Neuron (in vitro differentiated cells): ENCODE results near the gene ZMYM2.

Experiments used
- H2AFZ ChIP-seq: one replicate; pipeline ENCODE4 v1.6.1; 2013; ENCODE audit warnings: low read depth, mild to moderate bottlenecking, inconsistent platforms, low read length, moderate library complexity
- H3K27me3 ChIP-seq: one replicate; pipeline ENCODE4 v1.6.1; 2013; ENCODE audit warnings: low read length; ENCODE audit not compliant: insufficient read depth
- H3K36me3 ChIP-seq: one replicate; pipeline ENCODE4 v1.6.1; 2013; ENCODE audit warnings: low read length; ENCODE audit not compliant: insufficient read depth
- H3K4me1 ChIP-seq: one replicate; pipeline ENCODE4 v1.6.1; 2013; ENCODE audit warnings: low read length; ENCODE audit not compliant: insufficient read depth
- H3K4me3 ChIP-seq: 2 replicates; pipeline ENCODE4 v1.5.1; 2013; ENCODE audit warnings: mild to moderate bottlenecking, low read length, moderate library complexity
- H3K9me3 ChIP-seq: one replicate; pipeline ENCODE4 v1.6.1; 2013; ENCODE audit warnings: low read length

ZMYM2 gene

GRCh38 chr13:20000062-20000552 is 41.6 kb downstream of the ZMYM2 start:
- Histone ChIP-seq H2AFZ (no peak overlapping the region), H3K36me3 (peaks cover 69% of the 10 kb centered on the region)

GRCh38 chr13:20001366-20002190 is 43.1 kb downstream of the ZMYM2 start:
- Histone ChIP-seq H3K9me3 (peaks cover 2% of the 10 kb centered on the region), H3K4me1 (no peaks in the 10 kb centered on the region), H3K27me3 (no peaks in the 10 kb centered on the region), H3K4me3 (no peak overlapping the region), H2AFZ (no peak overlapping the region), H3K36me3 (peaks cover 71% of the 10 kb centered on the region)

More at GRCh38 chr13:20000062-20000552, 41.6 kb downstream of the ZMYM2 start:
- peaks cover 2% of the 10 kb centered on the region for H3K9me3 ChIP-seq
- H3K27me3 ChIP-seq: no peaks in the 10 kb centered on the region
- H3K4me3 ChIP-seq: no peak overlapping the region
- no peaks in the 10 kb centered on the region for H3K4me1 ChIP-seq

GRCh38 chr13:20002787-20003186 is 44.3 kb downstream of the ZMYM2 start:
- no peaks in the 10 kb centered on the region for H3K4me1 ChIP-seq
- H3K27me3 ChIP-seq: no peaks in the 10 kb centered on the region
- H2AFZ ChIP-seq: no peak overlapping the region
- H3K9me3 ChIP-seq: peaks cover 5% of the 10 kb centered on the region
- peaks cover 75% of the 10 kb centered on the region for H3K36me3 ChIP-seq
- H3K4me3 ChIP-seq: no peak overlapping the region

- no peak overlapping the region for H2AFZ ChIP-seq
- H3K36me3 ChIP-seq: peaks cover 81% of the 10 kb centered on the region
- peaks cover 11% of the 10 kb centered on the region for H3K9me3 ChIP-seq
- H3K27me3 ChIP-seq: no peaks in the 10 kb centered on the region
- H3K4me1 ChIP-seq: no peaks in the 10 kb centered on the region
- H3K4me3 ChIP-seq: no peak overlapping the region
Observed at GRCh38 chr13:20006206-20006605, 47.7 kb downstream of the ZMYM2 start.

GRCh38 chr13:20015763-20016162 is 57.2 kb downstream of the ZMYM2 start:
- Histone ChIP-seq H3K36me3 (peaks cover 50% of the 10 kb centered on the region), H3K27me3 (no peaks in the 10 kb centered on the region), H3K9me3 (peaks cover 22% of the 10 kb centered on the region), H3K4me3 (no peak overlapping the region), H3K4me1 (no peaks in the 10 kb centered on the region), H2AFZ (no peak overlapping the region)

- Histone ChIP-seq H3K9me3 (peaks cover 22% of the 10 kb centered on the region), H3K36me3 (peaks cover 50% of the 10 kb centered on the region), H2AFZ (no peak overlapping the region), H3K27me3 (no peaks in the 10 kb centered on the region), H3K4me1 (no peaks in the 10 kb centered on the region), H3K4me3 (no peak overlapping the region)
Observed at GRCh38 chr13:20016649-20017364, 58.3 kb downstream of the ZMYM2 start.

- Histone ChIP-seq H3K9me3 (peaks cover 18% of the 10 kb centered on the region), H3K4me3 (no peak overlapping the region), H2AFZ (no peak overlapping the region), H3K27me3 (no peaks in the 10 kb centered on the region), H3K4me1 (no peaks in the 10 kb centered on the region), H3K36me3 (peaks cover 47% of the 10 kb centered on the region)
Observed at GRCh38 chr13:20017365-20017711, 58.8 kb downstream of the ZMYM2 start.

GRCh38 chr13:20019043-20019442 is 60.5 kb downstream of the ZMYM2 start:
- H3K27me3 ChIP-seq: no peaks in the 10 kb centered on the region
- H2AFZ ChIP-seq: no peak overlapping the region
- H3K4me1 ChIP-seq: no peaks in the 10 kb centered on the region
- H3K9me3 ChIP-seq: peaks cover 13% of the 10 kb centered on the region
- no peak overlapping the region for H3K4me3 ChIP-seq
- peaks cover 46% of the 10 kb centered on the region for H3K36me3 ChIP-seq

GRCh38 chr13:20024702-20025101 is 66.2 kb downstream of the ZMYM2 start:
- Histone ChIP-seq H3K9me3 (no peaks in the 10 kb centered on the region), H3K4me1 (no peaks in the 10 kb centered on the region), H3K36me3 (peaks cover 67% of the 10 kb centered on the region), H2AFZ (no peak overlapping the region), H3K4me3 (no peak overlapping the region), H3K27me3 (no peaks in the 10 kb centered on the region)

GRCh38 chr13:20028953-20029352 is 70.4 kb downstream of the ZMYM2 start:
- no peaks in the 10 kb centered on the region for H3K4me1 ChIP-seq
- no peak overlapping the region for H3K4me3 ChIP-seq
- H3K9me3 ChIP-seq: no peaks in the 10 kb centered on the region
- H3K36me3 ChIP-seq: peaks cover 78% of the 10 kb centered on the region
- no peaks in the 10 kb centered on the region for H3K27me3 ChIP-seq
- no peak overlapping the region for H2AFZ ChIP-seq

- H3K4me3 ChIP-seq: no peak overlapping the region
- H3K27me3 ChIP-seq: no peaks in the 10 kb centered on the region
- no peaks in the 10 kb centered on the region for H3K4me1 ChIP-seq
- H3K36me3 ChIP-seq: peaks cover 76% of the 10 kb centered on the region
- H2AFZ ChIP-seq: no peak overlapping the region
- peaks cover 6% of the 10 kb centered on the region for H3K9me3 ChIP-seq
Observed at GRCh38 chr13:20033486-20033885, 75.0 kb downstream of the ZMYM2 start.

GRCh38 chr13:20035130-20035529 is 76.6 kb downstream of the ZMYM2 start:
- H3K4me3 ChIP-seq: no peak overlapping the region

GRCh38 chr13:20037908-20038307 is 79.4 kb downstream of the ZMYM2 start:
- Histone ChIP-seq H2AFZ (no peak overlapping the region), H3K36me3 (peaks cover 70% of the 10 kb centered on the region), H3K4me3 (no peak overlapping the region), H3K27me3 (no peaks in the 10 kb centered on the region), H3K9me3 (peaks cover 8% of the 10 kb centered on the region), H3K4me1 (no peaks in the 10 kb centered on the region)

More at GRCh38 chr13:20035130-20035529, 76.6 kb downstream of the ZMYM2 start:
- Histone ChIP-seq H3K36me3 (peaks cover 74% of the 10 kb centered on the region), H3K27me3 (no peaks in the 10 kb centered on the region), H2AFZ (no peak overlapping the region), H3K4me1 (no peaks in the 10 kb centered on the region), H3K9me3 (peaks cover 8% of the 10 kb centered on the region)
